GM18511 (cell line): ENCODE results near the gene CCBE1.

ENCODE experiments used
- ATAC-seq: cut with Tn5 transposase; IDR thresholded peaks from one replicate; pipeline ENCODE4 v1.9.1; 2021; ENCODE audit warnings: mild to moderate bottlenecking, moderate library complexity; ENCODE audit not compliant: unreplicated experiment

CCBE1 gene

GRCh38 chr18:59466980-59467379 lies 230.2 kb downstream of the CCBE1 start:
- no peak for ATAC-seq

- ATAC-seq = no peak
These were observed 232.7 kb downstream of the CCBE1 start for GRCh38 chr18:59464486-59464885.

DNA sequence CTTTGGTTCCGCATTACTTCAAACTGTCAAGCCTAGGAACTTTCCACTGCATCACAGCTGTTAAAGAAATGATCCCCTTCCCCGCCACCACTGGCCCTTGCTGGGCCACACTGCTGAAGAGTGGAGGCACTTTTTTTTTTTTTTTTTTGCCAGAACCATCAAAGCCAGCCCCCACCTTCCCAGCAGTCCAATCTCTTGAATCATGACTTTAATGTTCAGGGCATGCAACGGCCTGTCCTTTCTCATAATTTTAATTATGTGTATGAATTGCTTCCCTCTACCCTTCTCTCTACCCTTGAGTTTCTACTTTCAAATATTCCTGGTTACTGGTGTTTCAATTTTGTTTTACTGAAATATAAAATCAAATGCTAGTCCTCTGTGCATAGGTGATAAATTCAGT lies 236.1 kb downstream of the CCBE1 start:
- no peak for ATAC-seq

DNA sequence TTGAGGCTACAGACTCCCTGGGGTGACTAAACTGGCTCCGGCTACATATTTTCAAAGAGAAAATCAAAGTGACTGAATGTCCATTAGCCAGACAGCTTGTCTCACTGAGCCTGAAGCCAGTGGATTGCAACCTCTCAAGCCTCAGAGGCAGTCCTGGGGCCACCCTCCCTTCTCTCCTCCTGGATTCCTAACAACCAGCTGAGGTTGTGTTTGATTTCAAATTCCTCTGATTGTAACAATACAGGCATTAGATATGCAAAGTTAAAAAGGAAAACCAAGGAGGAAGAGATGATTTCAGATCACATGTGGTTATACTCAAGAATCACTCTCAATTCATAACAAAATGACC lies 237.2 kb downstream of the CCBE1 start:
- ATAC-seq = no peak

- ATAC-seq = no peak
These were observed 237.7 kb downstream of the CCBE1 start for GRCh38 chr18:59459369-59460071.

- ATAC-seq = no peak
These were observed 238.6 kb downstream of the CCBE1 start for GRCh38 chr18:59458575-59458974.

GRCh38 chr18:59456657-59457056 lies 240.6 kb downstream of the CCBE1 start:
- no peak for ATAC-seq

DNA sequence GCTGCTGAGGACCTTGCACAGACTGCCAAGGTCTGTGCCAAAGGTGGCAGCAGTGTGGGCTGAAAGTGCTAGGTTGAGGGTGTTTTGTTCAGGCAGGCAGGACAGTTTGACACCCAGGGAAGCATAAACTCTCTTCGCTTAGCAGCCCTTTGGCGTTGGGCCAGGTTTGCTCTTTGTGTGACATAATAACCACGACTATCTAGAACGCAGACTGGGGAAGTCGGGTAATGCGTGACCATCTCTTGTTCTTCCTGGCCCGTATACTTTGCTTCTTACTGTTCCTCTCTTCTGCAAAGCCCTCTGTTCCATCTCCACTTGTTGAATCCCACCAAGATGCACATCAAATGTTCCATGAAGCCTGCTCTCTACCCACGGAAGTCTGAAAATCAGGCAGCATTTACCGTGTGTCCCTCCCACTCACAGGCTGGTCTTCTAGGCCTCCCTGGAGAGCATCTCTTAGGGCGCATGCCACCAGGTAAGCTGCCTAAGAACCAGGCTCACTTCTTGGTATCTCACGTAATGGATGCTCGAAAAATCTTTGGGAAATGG lies 241.4 kb downstream of the CCBE1 start:
- ATAC-seq = no peak

- ATAC-seq = no peak
These were observed 242.1 kb downstream of the CCBE1 start for GRCh38 chr18:59454909-59455727.

GRCh38 chr18:59453468-59453961 lies 243.7 kb downstream of the CCBE1 start:
- no peak for ATAC-seq

DNA sequence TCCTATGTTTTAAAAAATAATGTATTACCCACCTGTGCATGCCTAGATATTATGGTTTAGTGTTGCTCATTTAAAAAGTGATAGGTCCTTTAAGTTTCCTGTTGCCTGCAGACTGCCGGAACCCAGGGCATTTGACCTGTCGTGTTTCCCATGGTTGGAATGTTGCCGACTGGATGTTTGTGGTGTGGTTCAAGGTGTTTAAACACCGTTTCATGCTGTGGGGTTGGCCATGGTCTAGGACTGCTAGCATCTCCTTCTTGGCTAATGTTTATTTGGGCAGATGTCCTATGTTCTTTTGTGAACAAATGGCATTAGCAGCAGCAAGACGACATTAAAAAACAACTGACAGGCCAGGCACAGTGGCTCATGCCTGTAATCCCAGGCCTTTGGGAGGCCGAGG lies 245.3 kb downstream of the CCBE1 start:
- ATAC-seq = no peak

- ATAC-seq = no peak
These were observed 246.2 kb downstream of the CCBE1 start for GRCh38 chr18:59451073-59451472.

DNA sequence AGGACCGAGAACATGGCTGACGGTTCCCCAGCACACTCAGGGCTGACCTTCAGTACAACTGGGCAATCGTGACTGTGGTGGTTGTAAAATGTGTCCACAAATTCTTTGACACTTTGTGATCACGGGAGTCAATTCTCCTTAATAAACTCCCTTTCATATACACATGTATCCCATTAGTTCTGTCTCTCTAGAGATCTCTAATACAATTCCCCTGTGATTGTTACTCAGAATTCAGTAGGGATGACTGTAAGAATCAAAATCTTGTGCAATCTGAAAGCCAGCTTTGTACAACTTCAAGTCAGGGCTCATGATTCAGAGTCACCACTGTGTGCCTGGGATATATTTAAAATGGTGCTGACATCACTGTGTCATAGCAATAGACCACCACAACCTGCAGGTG lies 248.7 kb downstream of the CCBE1 start:
- ATAC-seq = no peak

DNA sequence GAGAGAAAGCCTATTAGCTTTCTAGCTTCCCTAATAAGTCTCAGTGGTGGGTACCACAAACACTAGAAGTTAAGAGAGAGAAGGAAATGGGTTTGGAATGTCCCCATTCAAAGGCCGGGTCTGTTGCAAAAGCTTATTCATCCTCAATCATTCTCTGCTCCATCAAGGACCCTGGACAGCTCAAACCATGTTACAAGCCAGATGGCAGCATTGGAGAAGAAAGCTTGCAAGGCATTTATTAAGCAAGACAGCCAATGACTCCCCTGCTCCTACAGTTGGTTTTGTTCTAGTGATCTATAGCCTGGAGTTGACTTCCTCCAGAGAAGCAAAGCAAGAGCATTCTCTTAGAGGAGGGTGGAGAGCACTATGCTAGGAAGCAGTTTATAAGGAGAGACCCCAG lies 251.2 kb downstream of the CCBE1 start:
- ATAC-seq = no peak

- ATAC-seq = no peak
These were observed 259.2 kb downstream of the CCBE1 start for GRCh38 chr18:59437851-59438569.

DNA sequence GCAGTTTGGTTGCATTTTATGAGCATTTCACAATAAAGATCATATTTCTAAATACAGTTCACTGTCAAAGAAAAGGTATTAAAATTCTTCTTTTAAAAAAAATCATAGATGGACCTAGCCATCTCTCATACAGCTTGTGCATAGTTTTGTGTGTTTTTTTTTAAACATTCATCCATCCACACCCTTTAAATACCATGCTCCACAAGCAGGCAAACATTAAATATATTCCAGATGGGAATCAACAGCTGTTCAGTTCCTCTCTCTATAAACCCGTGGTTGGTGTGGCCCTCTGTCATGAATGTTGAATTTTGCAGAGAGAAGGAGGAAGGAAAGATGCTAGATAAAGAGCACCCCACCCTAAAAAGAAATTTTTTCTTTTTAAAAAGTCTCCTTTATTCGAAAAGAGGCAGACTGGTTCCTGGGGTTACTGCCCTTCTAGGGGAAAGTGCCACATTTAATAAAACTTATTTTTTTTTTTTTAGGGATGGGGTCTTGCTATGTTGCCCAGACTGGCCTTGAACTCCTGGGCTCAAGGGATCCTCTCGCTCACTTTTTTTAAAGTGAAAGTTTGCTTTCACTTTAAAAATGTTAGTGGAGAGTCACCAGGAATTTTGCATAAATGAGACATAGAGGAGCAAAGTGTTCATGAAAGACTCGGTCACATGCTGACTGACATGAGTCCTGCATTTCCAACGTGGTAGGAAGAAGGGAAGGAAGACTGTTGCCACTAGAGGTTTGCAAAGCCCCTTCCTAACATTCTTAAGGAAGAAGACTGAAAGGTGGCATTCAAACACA lies 264.2 kb downstream of the CCBE1 start:
- no peak for ATAC-seq

GRCh38 chr18:59431131-59431530 lies 266.1 kb downstream of the CCBE1 start:
- no peak for ATAC-seq

DNA sequence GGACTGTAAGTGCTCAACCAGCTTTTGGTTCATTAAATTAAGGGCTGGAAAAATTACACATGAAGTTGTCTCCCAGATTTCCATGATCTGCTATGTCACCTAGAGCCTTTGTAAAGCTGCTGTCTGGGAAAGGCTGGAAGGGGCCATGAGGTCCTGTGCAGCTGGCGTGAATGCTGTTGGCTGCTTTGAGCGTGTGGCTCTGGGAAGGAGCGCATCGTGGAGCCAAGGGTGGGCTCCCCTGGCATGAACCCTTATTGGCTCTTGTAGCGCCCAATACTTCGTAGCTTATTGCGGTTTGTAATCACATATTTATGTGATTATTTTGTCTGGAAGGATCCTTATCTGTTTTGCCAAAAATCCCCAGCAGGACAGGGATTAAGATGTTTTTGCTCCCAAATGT lies 267.6 kb downstream of the CCBE1 start:
- ATAC-seq = no peak

DNA sequence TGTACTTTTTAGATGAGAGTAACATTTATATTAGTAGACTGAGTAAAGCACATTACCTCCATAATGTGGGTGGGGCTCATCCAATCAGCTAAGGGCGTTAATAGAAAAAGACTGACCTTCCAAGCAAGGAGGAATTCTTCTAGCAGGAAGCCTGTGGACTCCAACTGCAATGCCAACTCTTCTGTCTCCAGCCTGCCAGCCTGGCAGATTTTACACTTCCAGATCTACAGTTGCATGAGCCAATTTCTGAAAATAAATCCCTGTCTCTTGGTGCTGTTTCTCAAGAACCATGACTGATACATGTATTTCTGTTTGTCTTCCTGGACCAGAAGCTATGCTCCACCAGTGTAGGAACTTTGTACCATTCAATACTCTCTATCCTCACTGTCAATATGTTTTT lies 269.2 kb downstream of the CCBE1 start:
- no peak for ATAC-seq

GRCh38 chr18:59426855-59427254 lies 270.4 kb downstream of the CCBE1 start:
- ATAC-seq = no peak

GRCh38 chr18:59423259-59423658 lies 274.0 kb downstream of the CCBE1 start:
- no peak for ATAC-seq
